Suppressor macrophage (primary cell): Measurements from ENCODE around the gene POU2F2.

Experiments
- DNase-seq, 4 experiments: peaks; one replicate each; pipeline ENCODE4 v3.0.0-alpha.2; 2020 to 2022

The POU2F2 gene

DNA sequence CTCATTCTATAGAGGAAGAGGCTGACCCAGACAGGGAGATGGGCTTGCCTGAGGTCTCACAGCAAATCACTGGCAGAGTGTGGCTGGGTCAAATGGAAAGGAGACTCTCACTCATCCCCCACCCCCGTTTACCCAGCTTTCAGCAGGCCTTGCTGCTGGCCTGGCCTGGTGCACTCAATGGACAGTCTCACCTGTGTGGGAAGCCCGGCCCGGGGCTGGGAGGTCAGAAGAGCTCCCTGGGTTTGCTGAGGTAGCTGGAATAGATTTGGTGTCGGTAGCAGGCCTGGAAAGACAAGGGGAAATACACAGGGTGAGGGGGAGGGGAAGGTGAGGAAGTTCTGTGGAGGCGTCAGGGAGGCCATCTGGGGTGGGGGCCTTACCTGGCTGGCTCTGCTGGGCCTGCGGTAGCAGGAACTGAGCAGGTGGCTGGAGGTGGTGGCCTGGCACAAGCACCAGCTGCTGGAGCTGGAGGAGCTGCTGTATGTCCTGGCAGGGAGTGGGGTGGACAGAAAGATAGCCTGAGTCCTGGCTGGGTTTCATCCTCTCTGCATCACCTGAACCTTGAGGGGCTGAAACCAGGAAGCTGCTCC lies 32.8 kb downstream of the POU2F2 start:
- no peak for DNase-seq

GRCh38 chr19:42098781-42099180 lies 33.5 kb downstream of the POU2F2 start:
- no peak for DNase-seq

GRCh38 chr19:42097461-42097860 lies 34.8 kb downstream of the POU2F2 start:
- no peak for DNase-seq

GRCh38 chr19:42096255-42096837 lies 35.9 kb downstream of the POU2F2 start:
- no peak for DNase-seq

DNA sequence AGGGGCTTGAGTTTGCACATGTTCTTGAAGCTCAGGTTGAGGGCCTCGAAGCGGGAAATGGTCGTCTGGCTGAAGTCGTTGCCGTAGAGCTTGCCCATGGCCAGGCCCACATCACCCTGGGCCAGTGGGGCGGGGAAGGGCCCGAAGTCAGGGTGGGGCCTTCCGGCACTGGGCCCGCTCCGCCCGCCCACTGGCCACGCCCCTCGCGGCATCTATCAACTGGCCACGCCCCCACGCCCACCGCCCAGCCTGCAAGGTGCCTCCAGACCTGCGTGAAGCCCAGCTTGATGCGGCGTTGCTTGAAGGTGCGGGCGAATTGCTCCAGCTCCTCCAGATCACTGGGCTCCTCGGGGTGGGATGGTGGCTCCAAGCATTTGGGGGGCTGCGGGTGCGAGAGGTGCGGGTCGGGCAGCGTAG lies 36.4 kb downstream of the POU2F2 start:
- DNase-seq, result no peak

- no peak for DNase-seq
Observed at GRCh38 chr19:42095142-42095813, 37.0 kb downstream of the POU2F2 start.

DNA sequence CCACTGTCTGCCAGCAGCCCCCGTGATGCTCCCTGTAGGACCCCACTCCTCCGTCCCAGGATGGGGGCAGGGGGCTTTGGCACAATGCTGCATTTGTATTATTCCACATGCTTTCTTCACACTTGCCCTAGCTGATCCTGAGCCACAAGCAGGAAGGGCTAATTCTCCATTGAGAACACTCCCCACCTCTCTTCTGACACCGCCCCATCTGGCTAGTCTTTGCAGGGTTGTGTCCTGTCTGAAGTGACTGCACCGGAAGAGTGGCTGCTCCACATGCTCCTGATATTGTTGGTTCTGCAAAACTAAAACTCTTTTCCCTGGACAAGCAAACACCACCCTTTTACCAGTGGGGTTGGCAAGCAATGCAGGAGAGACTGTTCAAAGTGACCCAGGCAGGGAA lies 38.3 kb downstream of the POU2F2 start:
- DNase-seq, result no peak

GRCh38 chr19:42093505-42093904 lies 38.7 kb downstream of the POU2F2 start:
- DNase-seq, result no peak

DNA sequence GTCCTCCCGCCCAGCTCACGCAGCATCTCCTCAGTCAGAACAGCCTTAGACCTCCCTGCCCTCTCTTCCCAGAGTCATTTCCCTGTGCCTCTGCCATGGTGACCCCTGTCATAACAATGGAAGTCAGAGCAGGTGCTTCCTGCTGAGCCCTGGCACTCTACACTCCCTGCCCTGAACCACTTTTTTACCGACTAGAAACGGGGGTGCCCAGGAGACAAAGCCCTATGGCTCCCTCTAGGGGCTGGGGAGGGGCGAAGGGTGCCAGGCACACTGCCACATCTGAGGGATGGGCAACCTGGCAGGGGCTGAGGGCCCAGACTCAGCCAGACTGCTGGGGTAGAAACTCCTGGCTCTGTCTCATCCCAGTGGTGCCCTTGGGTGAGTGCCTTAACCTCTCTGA lies 39.9 kb downstream of the POU2F2 start:
- DNase-seq, result peak; percentile 37 to 66 (median 44)

DNA sequence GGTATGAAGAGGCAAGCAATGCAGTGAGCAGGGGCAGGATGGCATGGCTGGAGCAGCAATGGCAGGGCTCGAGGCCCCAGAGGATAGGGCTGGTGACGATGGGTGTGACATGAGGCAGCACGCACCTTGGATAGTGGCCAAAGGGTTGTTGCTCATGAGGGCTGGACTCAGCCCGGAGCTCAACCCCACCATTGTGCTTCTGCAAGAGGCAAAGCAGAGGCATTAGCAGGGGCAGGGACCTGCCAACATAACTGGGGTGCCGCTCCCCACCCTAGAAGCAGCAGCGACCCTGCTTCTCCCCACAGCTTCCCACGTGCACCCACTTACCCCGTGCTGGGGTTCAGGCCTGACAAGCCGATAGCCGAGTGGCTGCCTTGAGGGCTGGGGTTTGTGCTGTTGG lies 40.5 kb downstream of the POU2F2 start:
- no peak for DNase-seq

DNA sequence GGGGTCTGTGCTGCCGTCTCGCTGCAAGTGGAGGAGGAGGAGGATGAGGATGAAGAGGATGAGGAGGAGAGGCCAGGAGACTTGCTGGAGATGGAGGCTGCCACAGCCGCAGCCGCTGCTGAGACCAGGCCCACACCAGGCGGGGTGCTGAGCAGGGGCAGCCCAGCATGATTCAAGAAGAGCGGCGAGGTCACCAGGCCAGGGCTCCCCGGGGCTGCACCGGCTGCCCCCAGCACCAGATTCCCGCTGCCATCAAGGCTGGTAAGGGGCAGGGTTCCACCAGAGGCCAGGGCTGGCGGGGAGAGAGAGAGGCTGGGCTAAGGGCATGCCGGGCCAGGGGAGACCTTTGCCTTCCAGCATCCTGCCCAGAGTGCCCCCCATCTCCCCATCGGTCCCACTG lies 40.9 kb downstream of the POU2F2 start:
- no peak for DNase-seq

GRCh38 chr19:42090672-42091071 lies 41.6 kb downstream of the POU2F2 start:
- no peak for DNase-seq

GRCh38 chr19:42089772-42090171 lies 42.5 kb downstream of the POU2F2 start:
- no peak for DNase-seq

DNA sequence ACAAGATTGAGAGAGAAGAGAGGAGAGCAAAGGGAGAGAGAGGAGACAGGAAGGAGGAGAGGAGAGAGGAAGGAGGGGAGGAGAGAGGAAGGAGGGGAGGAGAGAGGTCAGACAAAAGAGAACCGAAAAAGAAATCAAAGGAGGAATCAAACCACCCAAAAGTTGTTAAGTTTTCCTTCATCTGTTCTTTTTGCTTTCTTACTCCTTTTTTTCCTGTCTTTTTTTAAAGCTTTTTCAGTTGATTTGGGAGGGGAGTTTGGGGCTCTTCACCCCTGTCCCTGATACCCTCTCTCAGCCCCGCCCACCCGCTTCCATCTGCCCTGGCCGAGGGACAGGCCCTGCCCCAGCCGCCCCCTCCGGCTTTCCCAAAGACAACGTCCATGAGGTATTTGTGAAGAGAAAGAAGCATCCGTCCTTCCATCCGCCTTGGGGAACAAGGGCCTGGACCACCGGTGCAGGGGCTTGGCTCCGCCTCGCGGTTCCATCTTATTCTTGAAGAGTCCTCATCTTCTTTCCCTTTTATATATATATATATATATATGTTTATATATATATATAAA lies 43.0 kb downstream of the POU2F2 start:
- no peak for DNase-seq

GRCh38 chr19:42088471-42089190 lies 43.6 kb downstream of the POU2F2 start:
- peak in 2 of 4 experiments; percentile 25 to 39 for DNase-seq

GRCh38 chr19:42086770-42087550 lies 45.3 kb downstream of the POU2F2 start:
- no peak for DNase-seq

- no peak for DNase-seq
Observed at GRCh38 chr19:42086188-42086736, 46.0 kb downstream of the POU2F2 start.

DNA sequence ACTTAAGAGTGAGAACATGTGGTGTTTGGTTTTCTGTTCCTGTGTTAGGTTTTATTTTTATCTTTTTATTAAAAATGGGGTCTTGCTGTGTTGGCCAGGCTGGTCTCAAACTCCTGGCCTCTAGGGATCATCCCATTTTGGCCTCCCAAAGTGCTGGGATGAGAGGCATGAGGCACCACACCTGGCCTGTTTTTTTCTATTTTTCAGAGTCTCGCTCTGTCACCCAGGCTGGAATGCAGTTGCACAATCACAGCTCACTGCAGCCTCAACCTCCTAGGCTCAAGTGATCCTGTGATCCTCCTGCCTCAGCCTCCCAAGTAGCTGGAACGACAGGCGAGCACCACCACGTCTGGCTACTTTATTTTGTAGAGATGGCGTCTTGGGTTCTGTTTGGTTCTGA lies 48.7 kb downstream of the POU2F2 start:
- no peak for DNase-seq

DNA sequence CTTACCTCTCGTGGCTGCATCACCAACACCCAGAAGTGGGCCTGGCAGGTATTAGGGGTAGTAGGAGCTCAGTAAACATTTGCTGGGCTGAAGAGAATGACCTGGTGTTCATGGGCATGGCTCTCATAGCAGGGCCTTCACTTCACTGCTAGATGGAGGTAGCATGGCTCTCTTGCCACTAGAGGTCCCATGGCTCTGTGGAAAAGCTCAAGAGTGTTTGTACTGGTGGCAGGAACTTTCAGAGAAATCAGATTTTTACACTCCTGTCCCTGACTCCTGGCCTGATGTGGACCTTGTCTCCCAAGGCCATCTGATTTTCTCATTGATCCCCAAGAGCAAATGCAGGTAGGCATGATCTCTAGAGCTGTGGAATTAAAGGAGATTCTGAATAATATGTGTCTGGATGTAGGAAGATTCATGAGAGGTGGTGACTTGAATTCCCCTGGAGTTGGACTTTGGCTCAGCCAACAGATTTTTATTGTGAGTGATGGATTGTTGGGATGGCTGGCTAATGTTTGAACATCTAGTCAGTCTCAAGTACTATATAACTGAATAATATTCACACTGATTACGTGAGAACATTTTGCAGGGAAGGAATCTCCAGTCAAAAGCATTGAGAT lies 50.6 kb downstream of the POU2F2 start:
- peak; percentile 13 to 48 (median 34) for DNase-seq

DNA sequence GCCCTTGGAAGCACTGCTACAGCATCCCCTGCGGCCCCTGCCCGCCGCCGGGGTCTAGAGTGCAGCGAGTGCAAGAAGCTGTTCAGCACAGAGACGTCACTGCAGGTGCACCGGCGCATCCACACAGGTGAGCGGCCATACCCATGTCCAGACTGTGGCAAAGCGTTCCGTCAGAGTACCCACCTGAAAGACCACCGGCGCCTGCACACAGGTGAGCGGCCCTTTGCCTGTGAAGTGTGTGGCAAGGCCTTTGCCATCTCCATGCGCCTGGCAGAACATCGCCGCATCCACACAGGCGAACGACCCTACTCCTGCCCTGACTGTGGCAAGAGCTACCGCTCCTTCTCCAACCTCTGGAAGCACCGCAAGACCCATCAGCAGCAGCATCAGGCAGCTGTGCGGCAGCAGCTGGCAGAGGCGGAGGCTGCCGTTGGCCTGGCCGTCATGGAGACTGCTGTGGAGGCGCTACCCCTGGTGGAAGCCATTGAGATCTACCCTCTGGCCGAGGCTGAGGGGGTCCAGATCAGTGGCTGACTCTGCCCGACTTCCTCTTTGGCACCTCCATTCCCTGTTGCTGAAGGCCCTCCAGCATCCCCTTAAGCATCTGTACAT lies 51.4 kb downstream of the POU2F2 start:
- no peak for DNase-seq
